ENCODE measurements around the gene ARVCF. TPM values are rescaled to one million over a fixed set of nuclear protein-coding genes. Genes with fewer than 3 reads are reported as not detected.
A peak's percentile ranks its signal among the peaks of the same experiment; 100 is the strongest.

The ARVCF gene
- total RNA-seq, 1 experiment from 2014 or later, result 12.0 TPM

DNA sequence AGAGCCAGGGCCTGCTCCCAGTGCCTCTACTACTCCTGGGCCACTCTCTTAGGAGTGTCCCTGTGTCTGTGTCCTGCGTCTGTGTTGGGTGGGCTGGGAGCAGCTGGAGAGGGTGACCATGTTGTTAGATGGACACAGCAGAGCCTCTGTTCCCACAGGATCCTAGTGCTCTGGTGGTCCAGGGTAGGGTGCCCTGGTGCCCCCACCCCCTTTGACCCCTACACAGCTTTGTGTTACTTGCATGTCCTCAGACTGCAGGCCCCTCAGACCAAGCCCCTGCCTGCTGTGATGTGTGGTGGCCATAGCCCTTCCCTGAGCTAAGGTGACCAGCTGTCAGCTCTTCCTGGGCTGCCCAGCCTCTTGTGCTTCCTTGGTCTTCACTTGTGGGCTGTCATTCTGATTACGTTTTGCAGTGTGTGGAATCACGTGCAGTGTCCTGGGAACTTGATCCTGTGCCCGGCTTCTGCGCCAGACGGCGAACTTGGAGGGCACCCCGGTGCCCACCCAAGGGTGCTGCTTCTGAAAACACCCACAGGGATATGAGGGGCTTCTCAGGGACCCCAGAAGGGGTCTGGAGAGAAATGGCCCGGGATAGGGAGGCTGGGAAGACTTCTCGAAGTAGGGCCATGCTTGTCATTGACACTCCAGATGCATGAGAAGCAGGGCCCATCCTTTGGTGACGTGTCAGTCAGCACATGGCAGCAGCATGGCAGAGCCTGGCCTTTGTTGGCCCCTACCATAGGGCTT, 5.8 kb upstream of the ARVCF start:
- intact Hi-C loops (cut with micrococcal nuclease; ENCODE audit: unreplicated experiment), result no loop called here
- CTCF ChIA-PET, result no interaction called here
- TF ChIP-seq, protein P1, sequence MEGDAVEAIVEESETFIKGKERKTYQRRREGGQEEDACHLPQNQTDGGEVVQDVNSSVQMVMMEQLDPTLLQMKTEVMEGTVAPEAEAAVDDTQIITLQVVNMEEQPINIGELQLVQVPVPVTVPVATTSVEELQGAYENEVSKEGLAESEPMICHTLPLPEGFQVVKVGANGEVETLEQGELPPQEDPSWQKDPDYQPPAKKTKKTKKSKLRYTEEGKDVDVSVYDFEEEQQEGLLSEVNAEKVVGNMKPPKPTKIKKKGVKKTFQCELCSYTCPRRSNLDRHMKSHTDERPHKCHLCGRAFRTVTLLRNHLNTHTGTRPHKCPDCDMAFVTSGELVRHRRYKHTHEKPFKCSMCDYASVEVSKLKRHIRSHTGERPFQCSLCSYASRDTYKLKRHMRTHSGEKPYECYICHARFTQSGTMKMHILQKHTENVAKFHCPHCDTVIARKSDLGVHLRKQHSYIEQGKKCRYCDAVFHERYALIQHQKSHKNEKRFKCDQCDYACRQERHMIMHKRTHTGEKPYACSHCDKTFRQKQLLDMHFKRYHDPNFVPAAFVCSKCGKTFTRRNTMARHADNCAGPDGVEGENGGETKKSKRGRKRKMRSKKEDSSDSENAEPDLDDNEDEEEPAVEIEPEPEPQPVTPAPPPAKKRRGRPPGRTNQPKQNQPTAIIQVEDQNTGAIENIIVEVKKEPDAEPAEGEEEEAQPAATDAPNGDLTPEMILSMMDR (IDR thresholded peaks at IDR 0.05; ENCODE audit: insufficient read depth in 1 of 2, low read depth in 1 of 2, low read length in 1 of 2, severe bottlenecking in 1 of 2, unreplicated experiment in 1 of 2), result no peak

DNA sequence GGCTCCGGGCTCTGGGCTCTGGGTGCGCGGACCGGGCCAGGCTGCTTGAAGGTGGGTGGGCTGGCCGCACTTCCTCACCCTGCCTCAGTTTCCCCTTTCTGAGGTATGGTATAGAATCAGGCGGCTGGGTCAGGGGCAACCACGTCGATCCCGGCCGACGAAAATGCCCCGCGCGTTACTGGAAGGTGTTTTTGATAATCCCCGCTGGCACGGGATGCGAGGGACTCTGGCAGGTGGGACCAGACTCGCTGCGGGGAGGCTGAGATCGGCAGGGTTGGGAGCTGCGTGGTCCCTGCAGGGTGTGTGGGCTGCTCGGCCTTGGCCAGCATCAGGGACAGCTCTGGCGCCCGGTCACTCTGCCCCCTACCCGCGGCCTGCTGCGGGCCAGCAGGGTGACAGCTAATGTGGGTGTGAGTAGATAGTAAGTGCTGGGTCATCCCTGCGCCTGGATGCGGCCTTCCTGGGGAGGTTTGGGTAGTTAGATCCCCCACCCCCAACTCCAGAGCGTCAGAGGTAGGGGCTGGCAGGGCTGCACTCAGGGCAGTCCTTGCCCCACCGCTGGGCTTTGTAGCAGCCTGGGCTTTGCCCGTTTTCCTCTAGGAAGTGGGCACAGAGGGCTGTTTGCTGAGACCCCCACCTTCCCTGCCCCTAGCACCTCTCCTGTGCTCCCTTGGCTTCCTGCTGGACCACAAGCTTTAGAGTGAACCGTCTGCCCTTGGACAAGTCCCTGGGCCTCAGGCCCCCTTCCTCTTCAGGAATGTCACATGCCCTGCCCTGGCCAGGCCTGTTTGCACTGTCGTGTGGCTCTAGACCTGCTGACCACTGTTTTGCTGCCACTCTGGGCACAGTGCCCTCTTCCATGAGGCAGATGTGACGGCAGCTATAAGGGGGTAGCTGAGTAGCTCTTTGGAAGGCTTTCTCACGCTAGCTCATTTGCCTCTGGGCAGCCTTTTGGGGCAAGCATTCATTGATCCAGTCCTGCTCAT, 4.9 kb upstream of the ARVCF start:
- Mint-ChIP-seq H3K27ac (ENCODE audit: unreplicated experiment) (peak overlapping the region; percentile 77), H3K4me1 (ENCODE audit: low read depth, unreplicated experiment) (no peaks in the 10 kb centered on the region), H3K27me3 (ENCODE audit: insufficient read depth, unreplicated experiment) (no peaks in the 10 kb centered on the region), H3K9me3 (ENCODE audit: unreplicated experiment) (no peaks in the 10 kb centered on the region), H3K4me3 (ENCODE audit: unreplicated experiment) (peak overlapping the region; percentile 83), H3K36me3 (ENCODE audit: insufficient read depth, unreplicated experiment) (peaks cover 12% of the 10 kb centered on the region)
- Histone ChIP-seq H3K27me3 (replicated peaks; ENCODE audit: control insufficient read depth, insufficient read depth, low read length) (no peaks in the 10 kb centered on the region; the same call in 1 of the 2 replicates), H3K36me3 (ENCODE audit: control insufficient read depth, insufficient read depth, low read length) (no peaks in the 10 kb centered on the region; the same call in 1 of the 2 replicates), H3K4me1 (peaks cover 12% of the 10 kb centered on the region), H3K9me3 (no peaks in the 10 kb centered on the region), H3K4me3 (ENCODE audit: low read depth, low read length) (peak overlapping the region; percentile 88)
- POLR2A ChIA-PET, result interaction anchor here (1.1 to 1.6 kb wide), 3 partner anchors 35 to 96 kb away, joined by 3 to 4 read pairs (median 4); partner anchors contain the start of genes DGCR8 and TRMT2A
- intact Hi-C loops (cut with micrococcal nuclease; ENCODE audit: unreplicated experiment), result loop anchor here (2.0 kb wide), 1 partner anchor 59 kb away; no protein-coding TSS in a partner anchor
- peak in 1 of 2 experiments; percentile 41 for DNase-seq
- CTCF ChIA-PET, result interaction anchor here (1.6 kb wide), 1 partner anchor 68 kb away, joined by 4 read pairs; no protein-coding TSS in a partner anchor
- TF ChIP-seq, protein P1 (IDR thresholded peaks at IDR 0.05; ENCODE audit: insufficient read depth in 1 of 2, low read depth in 1 of 2, low read length in 1 of 2, severe bottlenecking in 1 of 2, unreplicated experiment in 1 of 2), result peak in 1 of 2 experiments; percentile 2
- TSS peak; percentile 42 for BruUV-seq (replicated peaks)

More for the DNA sequence above, 5.8 kb upstream of the ARVCF start:
- BruUV-seq (replicated peaks), result no TSS peak
- no peaks in the 10 kb centered on the region for H3K9me3 Mint-ChIP-seq (ENCODE audit: unreplicated experiment)
- Histone ChIP-seq H3K4me1 (peaks cover 9% of the 10 kb centered on the region), H3K4me3 (ENCODE audit: low read depth, low read length) (no peak overlapping the region), H3K36me3 (ENCODE audit: control insufficient read depth, insufficient read depth, low read length) (no peaks in the 10 kb centered on the region; the same call in 1 of the 2 replicates), H3K9me3 (no peaks in the 10 kb centered on the region), H3K27me3 (replicated peaks; ENCODE audit: control insufficient read depth, insufficient read depth, low read length) (no peaks in the 10 kb centered on the region; the same call in 1 of the 2 replicates)
- no peaks in the 10 kb centered on the region for H3K27me3 Mint-ChIP-seq (ENCODE audit: insufficient read depth, unreplicated experiment)
- H3K4me1 Mint-ChIP-seq (ENCODE audit: low read depth, unreplicated experiment), result no peaks in the 10 kb centered on the region
- peaks cover 12% of the 10 kb centered on the region for H3K36me3 Mint-ChIP-seq (ENCODE audit: insufficient read depth, unreplicated experiment)
- POLR2A ChIA-PET, result interaction anchor here (1.1 kb wide), 1 partner anchor 35 kb away, joined by 3 read pairs; no protein-coding TSS in a partner anchor
- peak overlapping the region; percentile 77 for H3K27ac Mint-ChIP-seq (ENCODE audit: unreplicated experiment)
- DNase-seq, result no peak
- peak overlapping the region; percentile 83 for H3K4me3 Mint-ChIP-seq (ENCODE audit: unreplicated experiment)

Data from Caco-2 (cell line).